Activated T-cell treated with anti-CD3 and anti-CD28 coated beads for 48 hours (primary cell): ENCODE measurements around the gene TES.
"Not testable (repeated sequence)": the region's sequence is repeated elsewhere in the genome, so short reads cannot be mapped to it uniquely, and the experiment has no call there.

Experiments used
- DNase-seq: peaks from one replicate; pipeline ENCODE4 v3.0.0-alpha.2; 2020; ENCODE audit warnings: low read depth

Gene TES

GRCh38 chr7:116244803-116245202, 34.5 kb downstream of the TES start:
- DNase-seq: not testable (repeated sequence)

GRCh38 chr7:116246357-116246756, 36.0 kb downstream of the TES start:
- no peak for DNase-seq

- no peak for DNase-seq
Measured at GRCh38 chr7:116249969-116250553, 39.7 kb downstream of the TES start.

- no peak for DNase-seq
Measured at GRCh38 chr7:116251675-116252074, 41.3 kb downstream of the TES start.

- DNase-seq: no peak
Measured at GRCh38 chr7:116252249-116252648, 41.9 kb downstream of the TES start.

DNA sequence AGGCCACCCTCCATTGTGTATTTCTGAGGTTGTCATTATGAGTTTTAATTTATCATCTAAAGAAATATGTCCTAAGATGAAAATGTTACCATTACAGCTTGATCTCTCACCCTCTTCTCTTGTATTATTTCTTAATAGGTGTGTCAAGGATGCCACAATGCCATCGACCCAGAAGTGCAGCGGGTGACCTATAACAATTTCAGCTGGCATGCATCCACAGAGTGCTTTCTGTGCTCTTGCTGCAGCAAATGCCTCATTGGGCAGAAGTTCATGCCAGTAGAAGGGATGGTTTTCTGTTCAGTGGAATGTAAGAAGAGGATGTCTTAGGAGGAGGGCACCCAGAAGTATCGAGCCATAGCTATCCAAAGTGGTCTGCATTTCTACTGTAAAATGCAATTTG, 46.8 kb downstream of the TES start:
- DNase-seq: no peak

- no peak for DNase-seq
Measured at GRCh38 chr7:116258734-116259133, 48.4 kb downstream of the TES start.

- no peak for DNase-seq
Measured at GRCh38 chr7:116259156-116259870, 49.0 kb downstream of the TES start.

GRCh38 chr7:116259871-116260440, 49.6 kb downstream of the TES start:
- no peak for DNase-seq

GRCh38 chr7:116261904-116262303, 51.6 kb downstream of the TES start:
- no peak for DNase-seq

GRCh38 chr7:116265881-116266280, 55.5 kb downstream of the TES start:
- no peak for DNase-seq

GRCh38 chr7:116269466-116269865, 59.1 kb downstream of the TES start:
- DNase-seq: no peak

DNA sequence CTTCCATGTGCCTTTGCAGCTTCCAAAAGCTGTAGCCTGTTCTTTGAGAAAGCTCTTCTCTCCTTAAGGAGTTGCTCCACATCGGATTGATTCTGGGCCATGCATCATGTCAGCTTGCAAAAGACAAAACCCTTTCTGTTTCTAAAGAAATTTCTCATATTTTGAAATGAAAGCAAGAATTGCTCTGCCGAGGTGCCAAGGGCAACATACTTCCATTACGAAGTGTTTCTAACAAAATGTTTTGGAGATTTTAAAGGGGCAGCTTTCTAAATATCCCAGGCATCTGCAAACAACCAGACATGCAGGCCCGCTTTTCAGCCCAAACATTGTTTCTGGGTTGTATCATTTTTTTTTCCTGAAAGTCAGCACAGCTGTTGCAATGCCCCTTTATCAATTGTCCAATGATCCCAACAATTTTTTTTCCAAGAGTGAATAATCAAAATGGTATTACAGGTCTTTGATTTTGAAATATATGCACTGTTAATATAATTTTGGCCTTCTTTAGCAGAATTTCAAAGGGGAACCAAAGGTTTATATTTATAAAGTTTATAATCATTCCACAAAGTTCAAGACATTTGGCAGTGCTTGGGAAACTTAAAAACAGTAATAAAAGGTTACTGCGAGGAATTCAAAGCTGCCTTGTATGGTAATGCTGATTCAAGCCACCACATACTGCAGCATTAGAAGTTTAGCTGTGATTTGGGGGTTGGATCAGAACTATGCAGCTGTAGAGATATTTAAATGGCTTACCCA, 61.0 kb downstream of the TES start:
- no peak for DNase-seq

- no peak for DNase-seq
Measured at GRCh38 chr7:116271963-116272886, 61.9 kb downstream of the TES start.

DNA sequence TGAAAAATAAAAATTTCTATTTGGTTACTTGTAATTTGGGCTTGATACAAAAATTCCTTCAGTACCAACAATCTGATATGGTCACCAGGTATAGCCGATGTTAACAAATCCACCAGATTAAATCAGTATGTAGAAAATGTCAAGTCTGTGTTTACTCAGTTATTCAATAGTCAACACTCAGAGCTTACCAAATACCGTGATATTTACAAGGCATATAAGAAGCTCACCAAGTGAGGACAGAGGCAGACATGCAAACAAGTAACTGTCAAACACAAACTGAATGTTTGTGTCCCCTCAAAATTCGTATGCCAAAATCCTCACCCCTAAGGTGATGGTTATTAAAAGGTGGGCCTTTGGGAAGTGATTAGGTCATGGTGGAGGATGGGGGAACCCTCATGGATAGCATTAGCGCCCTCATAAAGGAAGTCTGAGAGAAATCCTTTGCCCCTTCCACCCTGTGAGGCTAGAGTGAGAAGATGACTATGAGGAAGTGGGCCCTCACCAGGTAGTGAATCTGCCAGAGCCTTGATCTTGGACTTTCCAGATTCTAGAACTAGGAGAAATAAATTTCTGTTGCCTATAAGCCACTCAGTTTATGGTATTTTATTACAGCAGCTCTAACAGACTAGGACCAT, 63.1 kb downstream of the TES start:
- no peak for DNase-seq

DNA sequence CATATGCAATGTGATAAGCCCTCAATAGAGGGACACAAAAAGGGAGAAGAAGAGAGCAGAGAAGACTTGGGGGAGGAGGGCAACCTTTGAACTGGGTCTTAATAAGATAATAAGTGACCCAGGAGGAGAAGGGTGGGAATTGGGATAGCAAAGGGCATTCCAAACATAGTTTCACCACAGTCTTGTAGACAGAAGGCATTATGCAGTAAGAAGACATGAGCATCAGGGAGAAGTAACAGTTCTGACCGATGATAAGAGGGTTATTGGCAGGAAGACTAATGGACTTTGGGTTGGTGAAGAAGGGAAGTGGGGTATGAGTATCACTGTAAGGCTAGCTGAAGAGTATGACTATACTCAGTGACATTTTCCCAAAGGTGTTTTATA, 63.6 kb downstream of the TES start:
- no peak for DNase-seq

DNA sequence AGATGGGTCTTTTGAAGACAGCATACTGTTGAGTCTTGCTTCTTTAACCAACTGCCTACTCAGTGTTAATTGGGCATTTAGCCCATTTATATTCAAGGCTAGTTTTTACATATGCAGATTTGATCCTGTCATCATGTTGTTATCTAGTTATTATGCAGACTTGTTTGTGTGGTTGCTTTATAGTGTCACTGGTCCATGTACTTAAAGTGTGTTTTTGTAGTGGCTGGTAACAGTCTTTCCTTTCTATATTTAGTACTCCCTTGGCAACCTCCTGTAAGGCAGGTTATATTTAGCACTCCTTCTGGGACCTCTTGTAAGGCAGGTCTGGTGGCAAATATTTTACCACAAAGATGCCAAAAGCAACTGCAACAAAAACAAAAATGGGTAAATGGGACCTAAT, 66.7 kb downstream of the TES start:
- no peak for DNase-seq

- no peak for DNase-seq
Measured at GRCh38 chr7:116279217-116279616, 68.9 kb downstream of the TES start.

DNA sequence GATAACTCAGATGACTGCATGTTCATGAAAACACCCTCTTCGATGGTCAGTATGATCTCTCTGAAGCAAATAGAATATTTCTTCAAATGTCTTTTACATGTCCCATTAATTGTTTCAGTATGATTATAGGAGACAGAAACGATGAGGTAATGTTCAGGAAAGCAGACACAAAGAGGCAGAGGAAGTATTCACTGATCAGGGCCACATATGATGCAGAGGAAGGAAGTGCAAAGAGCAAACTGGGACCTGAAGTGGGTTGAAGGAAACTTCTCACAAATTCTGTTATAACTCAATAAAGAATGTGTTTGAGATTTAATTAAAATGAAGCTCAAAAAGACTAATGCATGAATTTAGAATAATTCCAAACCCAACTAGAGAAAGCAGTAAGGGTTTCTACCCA, 70.5 kb downstream of the TES start:
- DNase-seq: no peak

GRCh38 chr7:116283595-116284204, 73.4 kb downstream of the TES start:
- DNase-seq: no peak

GRCh38 chr7:116284390-116284789, 74.1 kb downstream of the TES start:
- no peak for DNase-seq
